GM03348 (cell line): ENCODE measurements around the gene C10orf90.

Experiments used
- DNase-seq: peaks from one replicate; pipeline ENCODE4 v3.0.0; 2012; ENCODE audit warnings: low spot score

Gene C10orf90

GRCh38 chr10:126425032-126425431 is 245.5 kb downstream of the C10orf90 start:
- DNase-seq: no peak

- DNase-seq: no peak
Observed at GRCh38 chr10:126423732-126424491, 246.6 kb downstream of the C10orf90 start.

GRCh38 chr10:126422567-126422966 is 247.9 kb downstream of the C10orf90 start:
- peak; percentile 13 for DNase-seq

GRCh38 chr10:126421756-126422256 is 248.7 kb downstream of the C10orf90 start:
- DNase-seq: peak; percentile 89

- peak; percentile 24 for DNase-seq
Observed at GRCh38 chr10:126420567-126421300, 249.8 kb downstream of the C10orf90 start.

GRCh38 chr10:126417220-126417825 is 253.2 kb downstream of the C10orf90 start:
- DNase-seq: no peak

GRCh38 chr10:126409821-126410220 is 260.7 kb downstream of the C10orf90 start:
- DNase-seq: no peak

GRCh38 chr10:126408953-126409641 is 261.4 kb downstream of the C10orf90 start:
- DNase-seq: no peak

- peak; percentile 15 for DNase-seq
Observed at GRCh38 chr10:126407831-126408230, 262.7 kb downstream of the C10orf90 start.

GRCh38 chr10:126405239-126405775 is 265.2 kb downstream of the C10orf90 start:
- no peak for DNase-seq

- DNase-seq: no peak
Observed at GRCh38 chr10:126402721-126403695, 267.5 kb downstream of the C10orf90 start.

GRCh38 chr10:126400641-126401040 is 269.9 kb downstream of the C10orf90 start:
- DNase-seq: no peak

- DNase-seq: no peak
Observed at GRCh38 chr10:126398924-126399323, 271.6 kb downstream of the C10orf90 start.

GRCh38 chr10:126398383-126398743 is 272.1 kb downstream of the C10orf90 start:
- no peak for DNase-seq

GRCh38 chr10:126397640-126398382 is 272.7 kb downstream of the C10orf90 start:
- DNase-seq: peak; percentile 88

GRCh38 chr10:126397156-126397555 is 273.3 kb downstream of the C10orf90 start:
- DNase-seq: peak; percentile 10

- no peak for DNase-seq
Observed at GRCh38 chr10:126394948-126395347, 275.5 kb downstream of the C10orf90 start.

- DNase-seq: no peak
Observed at GRCh38 chr10:126393076-126393475, 277.4 kb downstream of the C10orf90 start.

- DNase-seq: no peak
Observed at GRCh38 chr10:126392469-126392868, 278.0 kb downstream of the C10orf90 start.

GRCh38 chr10:126392068-126392467 is 278.4 kb downstream of the C10orf90 start:
- no peak for DNase-seq
